K562 (cell line): Measurements from ENCODE around the gene UMODL1. TPM values are rescaled to one million over a fixed set of nuclear protein-coding genes. Genes with fewer than 3 reads are reported as not detected.

ENCODE experiments used
- ATAC-seq: fragments of 200-7000 bp; cut with Tn5 transposase; 3 replicates; pipeline ENCODE4 v1.9.1; 2020; ENCODE audit warnings: moderate library complexity
- BruUV-seq: library from RNA; stranded (reverse); fragments of 400-500 nt; replicated peaks from 2 replicates; lab custom pipeline; 2021; lab: Mats Ljungman, UMichigan
- CTCF ChIA-PET: fragments of 300-600 bp; formaldehyde crosslinking; extraction: SDS; loops from one replicate; lab custom pipeline; 2021; ENCODE audit warnings: low intra/inter-chr PET ratio; lab: Yijun Ruan, JAX
- POLR2A ChIA-PET: fragments of 300-600, 350-650 bp; sonication (Branson Sonifier 250); formaldehyde crosslinking; extraction: SDS; loops from one replicate; lab custom pipeline; 2021; ENCODE audit warnings: antibody characterized with exemption, inconsistent platforms; lab: Yijun Ruan, JAX
- DNase-seq, 4 experiments: peaks; one replicate each; pipeline versions ENCODE4 v3.0.0 to v3.0.0-alpha.2; 2011 to 2018; ENCODE audit warnings: low spot score in 3 of 4, mixed read lengths in 3 of 4; ENCODE audit errors: extremely low read depth in 1 of 4
- FAIRE-seq: peaks from 2 replicates; lab custom pipeline; 2011; peaks lifted over from hg19 to GRCh38; lab: Jason Lieb, UNC
- H2AFZ ChIP-seq: 2 replicates; pipeline ENCODE4 v1.6.0; 2011; ENCODE audit warnings: low read depth, low read length, control low read depth, inconsistent platforms
- H3K27ac ChIP-seq: fragments of 200-600 bp; 3 replicates; pipeline ENCODE4 v1.8.0; 2011; ENCODE audit warnings: low read depth, mild to moderate bottlenecking, control low read depth, inconsistent platforms, low read length, moderate library complexity, mixed read lengths; ENCODE audit errors: extremely low read depth
- H3K27me3 ChIP-seq, 2 experiments: fragments of 300-600 bp in 1 of 2; 2 replicates in 1 of 2; 3 replicates in 1 of 2; pipeline versions ENCODE4 v1.6.0 to v1.8.0; 2011; ENCODE audit warnings: inconsistent platforms in 2 of 2, low read length in 2 of 2, mild to moderate bottlenecking in 1 of 2, mixed read lengths in 1 of 2, moderate library complexity in 1 of 2; ENCODE audit not compliant: control insufficient read depth in 2 of 2, insufficient read depth in 2 of 2
- H3K36me3 ChIP-seq: fragments of 300-600 bp; 3 replicates; pipeline ENCODE4 v1.8.0; 2011; ENCODE audit warnings: mild to moderate bottlenecking, low read length, inconsistent platforms; ENCODE audit not compliant: control insufficient read depth, insufficient read depth
- H3K4me1 ChIP-seq, 2 experiments: fragments of 200-600 bp in 1 of 2; replicated peaks in 1 of 2; 2 replicates in 1 of 2; 3 replicates in 1 of 2; pipeline versions ENCODE4 v1.5.1 to v1.8.0; 2011; ENCODE audit warnings: inconsistent platforms in 2 of 2, low read length in 2 of 2, mild to moderate bottlenecking in 1 of 2, mixed read lengths in 1 of 2, moderate library complexity in 1 of 2; ENCODE audit not compliant: control insufficient read depth in 2 of 2, insufficient read depth in 2 of 2
- H3K4me2 ChIP-seq: 2 replicates; pipeline ENCODE4 v1.6.1; 2011; ENCODE audit warnings: low read length, control low read depth, inconsistent platforms, mixed read lengths; ENCODE audit not compliant: insufficient read depth
- H3K4me3 ChIP-seq: fragments of 200-600 bp; sonication (generic), shearing (Covaris generic); 2 replicates; pipeline ENCODE4 v1.5.1; 2016; ENCODE audit warnings: control low read depth, inconsistent platforms
- H3K79me2 ChIP-seq: fragments of 200-600 bp; 3 replicates; pipeline ENCODE4 v1.8.0; 2011; ENCODE audit warnings: low read length, inconsistent platforms; ENCODE audit not compliant: control insufficient read depth, insufficient read depth
- H3K9ac ChIP-seq, 2 experiments: 2 replicates each; pipeline versions ENCODE4 v1.6.0 to v1.6.1; 2011; ENCODE audit warnings: low read depth in 2 of 2, low read length in 2 of 2, control low read depth in 1 of 2, inconsistent platforms in 1 of 2, mild to moderate bottlenecking in 1 of 2, mixed read lengths in 1 of 2; ENCODE audit not compliant: insufficient read depth in 1 of 2
- H3K9me1 ChIP-seq: one replicate; pipeline ENCODE4 v1.6.0; 2011; ENCODE audit warnings: inconsistent platforms, mild to moderate bottlenecking, low read length, moderate library complexity; ENCODE audit not compliant: control insufficient read depth, insufficient read depth
- H3K9me3 ChIP-seq: replicated peaks from 2 replicates; pipeline ENCODE4 v1.5.1; 2011; ENCODE audit warnings: low read depth, low read length, inconsistent platforms; ENCODE audit not compliant: control insufficient read depth, insufficient read depth
- H4K20me1 ChIP-seq: replicated peaks from 2 replicates; pipeline ENCODE4 v1.6.1; 2011; ENCODE audit warnings: low read length, inconsistent platforms, mixed read lengths; ENCODE audit not compliant: control insufficient read depth, insufficient read depth
- SOX6 ChIP-seq: fragments of 450-650 bp; IDR thresholded peaks from 2 replicates; pipeline ENCODE4 v1.6.1; 2014; ENCODE audit warnings: mild to moderate bottlenecking
- ZFP36 ChIP-seq: fragments of 150-350 bp; IDR thresholded peaks from 2 replicates; pipeline ENCODE4 v1.6.1; 2018; ENCODE audit warnings: low read length, low read depth; ENCODE audit not compliant: partially characterized antibody
- ZNF175 ChIP-seq: fragments of 200-800 bp; sonication (Bioruptor generic); IDR thresholded peaks from 2 replicates; pipeline ENCODE4 v1.6.1; 2016; ENCODE audit warnings: low read depth, mild to moderate bottlenecking, missing genetic modification characterization, missing compliant biosample characterization
- WGBS: fragments of 100-300 bp; shearing (Covaris generic); methylation state at CpG from one replicate; pipeline ENCODE4 v1.1.6; 2016; ENCODE audit warnings: low coverage, mixed read lengths; ENCODE audit not compliant: insufficient coverage; ENCODE audit errors: missing lambda C conversion rate; 5-methylcytosine and 5-hydroxymethylcytosine counted together
- in situ Hi-C: fragments of 300-500 bp; cut with MboI; formaldehyde crosslinking; loops from 4 replicates; pipeline ENCODE4 v1.15.0; 2018; ENCODE audit warnings: inconsistent platforms, mixed read lengths
- intact Hi-C: fragments of 100-400 bp; cut with micrococcal nuclease; formaldehyde crosslinking; loops from 2 replicates; pipeline ENCODE4 v1.14.2; 2022
- polyA plus RNA-seq, 8 experiments: library from polyadenylated mRNA; depleted of rRNA in 4 of 8; stranded (reverse) in 5 of 8; unstranded in 3 of 8; fragments of >200 nt; fragmentation: Nextera tagmentation in 2 of 8; fragmentation: Illumina TruSeq in 1 of 8; extraction: Ambion mirVana in 2 of 8; extraction: Trizol in 1 of 8; gene quantifications; 2 replicates each; pipeline versions ENCODE4 v1.2.1 to v1.2.3, GENCODE V29; 2011 to 2014; ENCODE audit warnings: inconsistent platforms in 1 of 8, missing spikeins in 1 of 8
- total RNA-seq, 7 experiments: library from RNA; depleted of rRNA in 6 of 7; stranded (reverse); fragments of >200 nt in 6 of 7; fragmentation: Illumina TruSeq in 2 of 7; extraction: Trizol in 2 of 7; gene quantifications; 2 replicates each; pipeline versions ENCODE4 v1.2.1 to v1.2.3, GENCODE V29; 2011 to 2021; ENCODE audit warnings: low replicate concordance in 1 of 7
- TF ChIP-seq, protein P1 (sequence below): IDR thresholded peaks from 3 replicates; pipeline ENCODE4 v1.6.1; 2011; ENCODE audit warnings: borderline replicate concordance, mild to moderate bottlenecking, moderate library complexity; ENCODE audit not compliant: insufficient read length; ENCODE audit errors: extremely low read depth

The UMODL1 gene
- total and polyA plus RNA-seq, 9 of the 15 experiments (the other 6 are each of a cell fraction or from before 2014, with no cell fraction given) = not detected

DNA sequence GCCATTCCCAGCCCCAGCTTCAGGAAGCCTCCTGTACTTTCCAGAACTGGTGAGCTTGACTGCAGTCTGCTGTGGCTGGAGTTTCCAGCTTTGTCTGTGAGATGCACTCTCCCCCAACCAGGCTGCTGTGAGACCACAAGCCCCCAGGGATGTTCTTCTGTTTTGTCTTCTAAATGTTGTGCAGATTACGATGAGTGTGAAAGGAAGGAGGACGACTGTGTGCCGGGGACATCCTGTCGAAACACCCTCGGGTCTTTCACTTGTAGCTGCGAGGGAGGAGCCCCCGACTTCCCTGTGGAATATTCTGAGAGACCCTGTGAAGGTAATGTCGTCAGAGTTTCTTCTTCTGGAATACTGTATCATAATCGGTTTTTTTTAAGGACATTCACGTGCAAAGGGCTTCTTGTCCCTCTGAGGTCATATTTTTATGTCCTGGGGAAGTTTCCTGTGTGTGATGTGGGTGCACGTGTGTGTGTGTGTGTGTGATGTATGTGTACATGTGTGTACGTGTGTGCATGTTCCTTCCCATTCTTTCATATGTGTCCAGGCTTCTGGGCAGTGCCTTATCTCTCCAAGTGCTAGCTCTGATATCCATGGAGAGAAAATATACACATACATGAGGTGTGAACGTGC lies 49.9 kb downstream of the UMODL1 start (continued):
- no peak for TF ChIP-seq ZNF175
- TF ChIP-seq, protein P1, sequence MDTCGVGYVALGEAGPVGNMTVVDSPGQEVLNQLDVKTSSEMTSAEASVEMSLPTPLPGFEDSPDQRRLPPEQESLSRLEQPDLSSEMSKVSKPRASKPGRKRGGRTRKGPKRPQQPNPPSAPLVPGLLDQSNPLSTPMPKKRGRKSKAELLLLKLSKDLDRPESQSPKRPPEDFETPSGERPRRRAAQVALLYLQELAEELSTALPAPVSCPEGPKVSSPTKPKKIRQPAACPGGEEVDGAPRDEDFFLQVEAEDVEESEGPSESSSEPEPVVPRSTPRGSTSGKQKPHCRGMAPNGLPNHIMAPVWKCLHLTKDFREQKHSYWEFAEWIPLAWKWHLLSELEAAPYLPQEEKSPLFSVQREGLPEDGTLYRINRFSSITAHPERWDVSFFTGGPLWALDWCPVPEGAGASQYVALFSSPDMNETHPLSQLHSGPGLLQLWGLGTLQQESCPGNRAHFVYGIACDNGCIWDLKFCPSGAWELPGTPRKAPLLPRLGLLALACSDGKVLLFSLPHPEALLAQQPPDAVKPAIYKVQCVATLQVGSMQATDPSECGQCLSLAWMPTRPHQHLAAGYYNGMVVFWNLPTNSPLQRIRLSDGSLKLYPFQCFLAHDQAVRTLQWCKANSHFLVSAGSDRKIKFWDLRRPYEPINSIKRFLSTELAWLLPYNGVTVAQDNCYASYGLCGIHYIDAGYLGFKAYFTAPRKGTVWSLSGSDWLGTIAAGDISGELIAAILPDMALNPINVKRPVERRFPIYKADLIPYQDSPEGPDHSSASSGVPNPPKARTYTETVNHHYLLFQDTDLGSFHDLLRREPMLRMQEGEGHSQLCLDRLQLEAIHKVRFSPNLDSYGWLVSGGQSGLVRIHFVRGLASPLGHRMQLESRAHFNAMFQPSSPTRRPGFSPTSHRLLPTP = no peak

DNA sequence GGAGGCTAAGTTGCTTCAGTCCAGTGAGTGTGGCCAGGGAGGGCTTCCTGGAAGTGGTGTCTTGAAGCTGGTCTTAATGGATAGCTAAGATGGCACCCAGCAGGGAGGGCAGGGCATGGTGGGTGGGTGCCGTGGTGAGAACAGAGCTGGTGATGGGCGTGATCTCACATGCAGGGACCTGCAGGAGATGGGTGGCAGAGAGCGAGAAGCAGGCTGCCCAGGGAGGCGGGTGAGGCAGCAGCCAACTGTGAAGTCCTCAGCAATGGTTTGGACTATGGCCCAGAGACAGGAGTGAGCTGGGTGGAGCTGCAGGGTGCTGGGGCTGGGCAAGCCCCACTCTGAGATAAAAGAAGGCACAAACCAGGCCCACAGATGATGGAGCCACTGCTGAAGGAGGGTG lies 50.7 kb downstream of the UMODL1 start:
- in situ Hi-C loops (no loop called here), intact Hi-C loops (no loop called here)
- no peak for DNase-seq
- 2% methylated on average over 4 of the region's 4 CpGs for WGBS
- Histone ChIP-seq H3K79me2 (no peaks in the 10 kb centered on the region), H3K9me3 (no peaks in the 10 kb centered on the region), H3K27ac (no peak overlapping the region), H3K9ac (no peak overlapping the region), H3K4me3 (no peak overlapping the region), H3K4me1 (peaks cover 0 to 12% of the 10 kb centered on the region in 2 experiments; a peak in 2 of 5 replicates), H3K27me3 (peaks cover 37 to 84% of the 10 kb centered on the region in 2 experiments; a peak in 4 of 5 replicates), H3K4me2 (no peak overlapping the region), H2AFZ (no peak overlapping the region), H3K36me3 (no peaks in the 10 kb centered on the region), H4K20me1 (peaks cover 18% of the 10 kb centered on the region), H3K9me1 (no peaks in the 10 kb centered on the region)
- ChIA-PET POLR2A (interaction anchor here (0.5 kb wide), 1 partner anchor 233 kb away, joined by 3 read pairs; no protein-coding TSS in a partner anchor), CTCF (no interaction called here)
- no peak for FAIRE-seq
- BruUV-seq = no TSS peak
- TF ChIP-seq SOX6 (no peak), ZFP36 (peak; percentile 78)
- ATAC-seq = no peak
